Stimulated activated CD4-positive, alpha-beta T cell treated with anti-CD3 and anti-CD28 coated beads, Interleukin-2, amount 100 ng/mL, for 24 hours (primary cell): ENCODE data around the gene MESD.

Experiments
- DNase-seq, 2 donors: peaks; one replicate each; pipeline ENCODE4 v3.0.0-alpha.2; 2020

MESD gene

DNA sequence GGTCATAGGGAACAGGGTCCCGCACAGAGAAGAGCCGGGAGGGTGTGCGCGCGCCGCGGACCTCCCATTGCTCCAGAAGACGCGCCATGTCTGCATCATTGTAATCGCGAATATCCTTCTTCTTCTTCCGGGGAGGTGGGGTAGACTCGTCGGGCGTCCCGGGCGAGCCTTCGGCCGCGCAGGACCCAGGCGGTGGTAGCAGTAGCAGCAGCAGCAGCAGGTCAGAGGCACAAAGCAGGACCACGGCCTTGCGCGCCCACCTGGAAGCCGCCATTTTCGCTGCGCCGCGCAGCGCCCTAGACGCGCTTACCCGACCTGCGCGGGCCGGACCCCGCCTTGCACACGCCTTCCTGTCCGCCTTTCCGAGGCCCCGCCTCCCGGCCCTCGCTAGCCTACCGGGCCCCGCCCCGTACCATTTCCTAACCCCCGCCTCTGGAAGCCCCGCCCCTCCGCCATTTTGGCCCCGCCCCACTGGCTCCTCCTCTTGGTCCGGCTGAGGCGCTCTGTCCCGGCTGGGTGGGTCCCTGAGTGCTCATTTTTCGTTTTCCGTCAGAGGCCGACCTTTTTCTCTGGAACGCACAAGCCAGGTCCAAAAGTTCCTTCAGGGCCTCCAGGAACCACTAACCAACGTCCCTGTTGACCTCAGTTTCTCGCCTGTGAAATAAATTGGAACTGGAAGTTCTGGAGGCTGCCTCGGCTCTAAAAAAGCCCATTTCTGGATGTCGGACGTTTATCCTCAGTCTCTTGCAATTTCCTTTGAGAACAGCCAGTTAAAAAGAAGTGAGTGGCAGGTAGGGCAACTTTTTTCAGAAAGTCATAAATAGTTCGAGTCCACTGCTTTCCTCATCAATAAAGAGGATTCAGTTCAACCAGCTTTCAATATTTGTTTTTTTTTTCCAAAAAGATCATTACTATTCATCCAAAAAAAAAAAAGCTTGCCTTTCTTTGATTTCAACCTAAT lies at the start of gene MESD:
Gene MESD (minus strand): TSS at position 302 of the 961 bp plus-strand sequence. CDS start 28 bp downstream, at position 274.
- DNase-seq = peak; percentile 98 to 99

DNA sequence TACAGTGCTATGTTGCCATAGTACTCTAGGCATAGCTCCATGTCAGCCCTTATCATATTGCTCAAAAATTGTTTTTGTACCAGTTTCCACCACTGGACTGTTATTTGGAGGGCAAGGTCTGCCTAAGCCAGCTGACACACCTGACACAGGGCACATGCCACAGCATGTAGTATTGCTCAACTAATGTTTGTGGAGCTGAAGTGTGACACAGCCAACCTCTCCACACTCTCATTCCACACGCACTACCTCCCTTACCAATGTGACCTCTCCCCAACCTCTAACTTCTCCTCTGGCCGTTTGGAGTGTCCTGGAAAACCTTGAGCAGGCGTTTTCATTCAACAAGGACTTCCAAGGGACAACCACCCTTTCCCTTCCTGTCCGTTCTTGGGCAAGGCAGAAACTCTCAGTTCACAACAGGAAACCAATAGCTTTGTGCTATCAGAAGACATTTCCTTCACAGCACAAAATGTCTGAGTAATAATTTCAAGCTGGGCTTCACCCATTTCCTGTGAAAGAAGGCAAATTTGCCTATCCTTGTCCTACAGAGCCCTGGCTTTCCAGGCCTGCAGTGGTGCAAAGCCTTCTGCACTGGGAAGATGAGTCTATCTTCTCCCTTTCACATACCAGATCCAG lies 49.5 kb upstream of the MESD start:
- no peak for DNase-seq

DNA sequence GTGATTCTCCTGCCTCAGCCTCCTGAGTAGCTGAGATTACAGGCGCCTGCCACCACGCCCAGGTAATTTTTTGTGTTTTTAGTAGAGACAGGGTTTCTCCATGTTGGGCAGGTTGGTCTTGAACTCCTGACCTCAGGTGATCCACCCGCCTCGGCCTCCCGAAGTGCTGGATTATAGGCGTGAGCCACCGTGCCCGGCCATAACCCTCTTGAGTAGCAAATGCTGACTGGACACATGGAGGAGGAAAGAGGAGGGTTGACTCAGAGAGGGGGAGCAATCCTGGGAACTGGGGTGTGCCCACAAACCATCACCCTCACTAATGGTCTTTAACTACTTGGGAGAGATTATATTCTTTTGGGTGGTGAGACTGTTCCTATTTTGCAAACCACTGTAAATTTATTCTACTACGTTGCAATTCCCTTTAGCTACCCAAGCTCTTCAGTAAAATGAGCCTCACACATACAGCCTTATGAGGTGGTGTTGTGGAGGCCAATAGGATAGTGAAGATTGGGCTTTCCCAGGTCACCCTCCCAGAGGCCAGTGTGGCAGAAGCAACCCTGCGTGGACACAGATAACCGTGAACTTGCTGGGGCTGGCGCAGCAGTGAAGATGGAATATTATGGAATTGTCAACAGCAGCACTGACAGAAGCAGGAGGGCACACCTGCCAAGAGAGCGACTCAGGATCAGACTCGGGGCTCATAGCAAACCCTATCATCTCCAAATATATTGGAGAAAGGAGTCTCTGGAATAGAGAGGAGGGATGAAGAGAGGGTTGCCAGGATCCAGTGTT lies 48.5 kb upstream of the MESD start:
- no peak for DNase-seq

- no peak for DNase-seq
These were observed 43.9 kb upstream of the MESD start for GRCh38 chr15:81033508-81033907.

- no peak for DNase-seq
These were observed 43.2 kb upstream of the MESD start for GRCh38 chr15:81032818-81033217.

DNA sequence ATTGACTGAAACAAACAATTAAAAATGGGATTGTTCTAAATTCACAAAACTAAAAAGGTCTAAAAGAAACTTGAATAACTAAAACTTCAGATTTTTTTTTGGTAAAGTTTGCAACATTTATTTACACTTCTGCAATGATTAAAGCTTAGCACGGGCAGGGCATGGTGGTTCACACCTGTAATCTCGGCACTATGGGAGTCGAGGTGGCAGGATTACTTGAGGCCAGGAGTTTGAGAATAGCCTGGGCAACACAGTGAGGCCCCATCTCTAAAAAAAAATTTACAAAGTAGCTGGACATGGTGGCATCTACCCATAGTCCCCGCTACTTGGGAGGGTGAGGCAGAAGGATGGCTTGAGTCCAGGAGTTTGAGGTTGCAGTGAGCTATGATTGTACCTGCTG lies 42.7 kb upstream of the MESD start:
- no peak for DNase-seq

DNA sequence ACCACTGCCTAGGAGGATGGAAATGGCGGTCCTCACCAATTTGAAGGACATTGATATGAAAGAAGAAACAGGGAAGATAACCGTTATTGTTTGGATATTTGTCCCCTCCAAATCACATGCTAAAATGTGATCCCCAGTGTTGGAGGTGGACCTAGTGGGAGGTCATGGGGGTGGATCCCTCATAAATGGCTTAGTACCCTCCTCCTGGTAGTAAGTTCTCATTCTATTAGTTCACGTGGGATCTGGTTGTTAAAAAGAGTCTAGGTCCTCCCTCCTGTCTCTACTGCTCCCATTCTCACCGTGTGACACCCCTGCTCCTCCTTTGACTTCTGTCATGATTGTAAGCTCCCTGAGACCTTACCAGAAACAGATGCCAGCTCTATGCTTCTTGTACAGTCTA lies 41.6 kb upstream of the MESD start:
- no peak for DNase-seq

DNA sequence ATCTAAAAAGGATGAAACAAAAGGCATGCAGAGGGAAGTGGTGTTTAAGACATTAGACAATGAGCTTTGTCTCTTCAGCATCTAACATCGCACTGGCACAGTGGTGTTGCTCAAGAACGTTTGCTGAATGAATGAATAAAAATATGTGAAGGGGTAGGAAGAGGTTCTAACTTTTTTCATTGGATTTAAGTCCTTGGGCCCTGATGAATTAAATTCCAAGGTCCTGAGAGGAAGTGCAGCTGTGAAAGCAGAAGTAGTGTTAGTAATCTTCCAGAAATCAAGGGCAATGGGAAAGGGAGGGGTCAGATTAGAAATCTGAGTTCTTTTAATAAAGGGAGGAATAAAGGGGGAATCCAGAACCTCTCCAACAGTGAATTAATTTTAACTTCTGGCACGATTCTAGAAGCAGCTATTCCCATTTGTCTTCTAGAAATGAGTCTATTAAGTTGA lies 40.7 kb upstream of the MESD start:
- no peak for DNase-seq

- DNase-seq = no peak
These were observed 40.0 kb upstream of the MESD start for GRCh38 chr15:81029414-81030300.

DNA sequence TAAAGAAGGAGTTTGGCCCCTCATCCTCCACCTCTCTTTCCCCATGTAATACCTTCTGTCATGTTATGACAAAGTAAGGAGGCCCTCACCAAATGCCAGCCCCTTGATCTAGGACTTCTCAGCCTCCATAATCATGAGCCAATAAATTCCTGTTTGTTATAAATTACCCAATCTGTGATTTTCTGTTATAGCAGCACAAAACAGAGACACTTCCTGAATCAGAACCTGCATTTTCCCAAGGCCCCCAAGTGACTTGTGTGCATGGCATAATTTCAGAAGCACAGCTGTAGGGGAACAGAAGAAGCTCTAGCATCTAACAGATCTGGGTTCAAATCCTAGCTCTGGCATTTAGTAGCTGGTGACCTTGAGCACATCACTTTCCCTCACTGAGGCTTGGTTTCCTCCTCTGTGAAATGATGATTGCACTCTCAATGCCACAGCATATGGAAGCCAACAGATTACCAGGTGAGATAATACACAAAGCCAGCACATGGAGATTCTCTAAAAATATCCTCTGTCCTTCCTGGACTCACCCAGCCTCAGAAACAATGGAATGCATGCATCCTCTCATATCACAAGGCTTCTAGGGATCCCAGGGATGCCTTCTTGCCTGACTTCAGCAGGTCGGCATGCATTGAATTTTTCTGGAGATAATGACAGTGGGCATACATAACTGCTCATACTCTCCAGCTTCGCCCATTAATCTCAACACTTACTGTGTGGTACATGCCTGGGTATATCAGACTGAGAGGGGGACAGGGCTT lies 37.4 kb upstream of the MESD start:
- DNase-seq = no peak

- no peak for DNase-seq
These were observed 36.2 kb upstream of the MESD start for GRCh38 chr15:81025721-81026370.

DNA sequence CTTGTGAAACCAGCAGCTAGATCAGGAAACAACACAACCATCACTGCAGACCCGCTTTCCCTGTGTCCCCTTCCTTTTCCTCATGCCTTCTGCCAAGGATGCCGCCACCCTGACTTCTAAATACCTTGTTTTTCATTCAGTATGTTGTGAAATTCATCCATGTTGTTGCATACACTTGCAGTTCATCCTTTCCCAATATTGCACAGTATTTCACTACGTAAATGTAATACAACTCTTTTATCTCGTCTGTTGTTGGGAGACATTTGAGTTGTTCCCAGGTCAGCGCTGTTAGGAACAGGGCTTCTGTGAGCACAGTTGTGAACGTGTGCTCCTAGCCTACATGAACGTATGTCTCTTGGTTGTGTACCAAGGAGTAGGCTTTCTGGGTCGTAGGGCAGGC lies 35.3 kb upstream of the MESD start:
- DNase-seq = no peak

DNA sequence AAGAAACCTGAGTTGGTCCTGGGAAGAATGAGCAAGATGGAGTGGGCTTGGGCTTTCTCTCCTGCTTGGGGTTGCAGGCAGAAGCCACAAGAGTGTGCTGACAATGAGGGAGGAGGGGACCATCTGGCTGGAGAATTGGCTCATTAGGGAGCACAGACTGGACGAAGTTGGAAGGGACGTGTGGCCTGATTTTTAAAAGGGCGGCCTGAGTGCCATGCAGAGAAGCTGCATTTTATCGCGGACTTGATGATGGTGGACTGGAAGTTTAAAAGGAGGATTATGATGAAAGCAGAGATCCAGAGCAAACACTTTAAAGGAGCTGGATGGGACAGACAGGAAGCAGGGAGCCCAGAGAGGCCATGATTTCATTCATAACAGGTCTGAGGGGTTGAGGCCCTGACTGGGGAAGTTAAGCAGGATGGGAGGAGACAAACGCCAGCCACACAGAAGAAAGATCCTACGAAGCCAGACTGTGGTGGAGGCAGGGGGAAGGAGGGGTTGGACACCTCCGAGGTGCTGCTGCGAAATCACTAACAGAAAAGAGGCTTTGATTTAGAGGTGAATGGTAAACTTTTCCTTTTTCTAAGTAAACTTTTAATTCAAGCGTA lies 34.8 kb upstream of the MESD start:
- no peak for DNase-seq

GRCh38 chr15:81023483-81024264 lies 34.1 kb upstream of the MESD start:
- DNase-seq = peak; percentile 27 to 33

DNA sequence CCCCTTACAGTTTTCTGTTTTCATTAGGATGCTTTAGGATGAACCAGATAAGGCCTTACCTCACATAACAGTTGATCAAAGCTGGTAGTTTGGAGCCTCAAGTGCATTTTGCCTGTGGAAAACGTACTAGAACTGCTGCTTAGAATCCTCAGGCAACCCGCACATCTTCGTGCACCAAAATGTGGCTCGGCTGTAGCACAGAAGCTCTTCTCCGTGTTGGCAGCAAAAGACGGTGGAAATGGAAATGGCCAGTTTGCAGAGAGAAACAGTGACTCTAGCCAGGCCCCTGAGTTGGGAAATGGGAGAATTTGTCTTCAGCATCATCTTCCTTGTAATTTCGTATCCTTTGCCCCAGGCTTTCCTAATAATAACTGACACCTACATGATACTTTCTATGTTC lies 31.7 kb upstream of the MESD start:
- no peak for DNase-seq

- no peak for DNase-seq
These were observed 28.6 kb upstream of the MESD start for GRCh38 chr15:81018197-81018596.

GRCh38 chr15:81016489-81017068 lies 27.0 kb upstream of the MESD start:
- DNase-seq = no peak

- no peak for DNase-seq
These were observed 26.2 kb upstream of the MESD start for GRCh38 chr15:81015621-81016488.
